Activated CD4-positive, alpha-beta T cell treated with anti-CD3 and anti-CD28 coated beads, Interleukin-2, amount 50 U/mL, for 24 hours (primary cell): ENCODE results near the gene C16orf74.
A peak's percentile ranks its signal among the peaks of the same experiment; 100 is the strongest.

ENCODE experiments used
- DNase-seq, 2 donors: peaks; one replicate each; pipeline ENCODE4 v3.0.0-alpha.2; 2020; ENCODE audit warnings: low read depth in 1 of 2, low spot score in 1 of 2

Gene C16orf74

DNA sequence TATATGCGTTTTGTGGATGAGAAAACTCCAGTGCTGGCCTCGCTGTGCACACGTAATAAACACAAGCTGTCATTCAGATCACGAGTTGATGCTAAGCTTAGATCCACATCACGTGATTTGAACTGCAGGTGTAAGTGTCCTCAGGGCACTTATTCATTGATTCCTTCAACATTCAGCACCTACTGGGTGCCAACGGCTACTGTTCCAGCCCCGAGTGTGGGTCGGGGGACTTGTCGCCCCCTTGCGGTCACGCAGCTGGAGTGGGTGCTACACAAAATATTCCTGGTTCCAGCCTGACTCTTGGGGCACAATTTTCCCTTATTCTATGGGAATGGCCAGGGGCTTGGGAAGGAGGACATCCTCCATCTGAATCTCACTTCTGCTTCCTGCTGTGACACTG lies 32.2 kb downstream of the C16orf74 start:
- no peak for DNase-seq

- no peak for DNase-seq
Measured at GRCh38 chr16:85718153-85718477, 32.8 kb downstream of the C16orf74 start.

- peak; percentile 24 to 54 for DNase-seq
Measured at GRCh38 chr16:85717393-85718152, 33.3 kb downstream of the C16orf74 start.

DNA sequence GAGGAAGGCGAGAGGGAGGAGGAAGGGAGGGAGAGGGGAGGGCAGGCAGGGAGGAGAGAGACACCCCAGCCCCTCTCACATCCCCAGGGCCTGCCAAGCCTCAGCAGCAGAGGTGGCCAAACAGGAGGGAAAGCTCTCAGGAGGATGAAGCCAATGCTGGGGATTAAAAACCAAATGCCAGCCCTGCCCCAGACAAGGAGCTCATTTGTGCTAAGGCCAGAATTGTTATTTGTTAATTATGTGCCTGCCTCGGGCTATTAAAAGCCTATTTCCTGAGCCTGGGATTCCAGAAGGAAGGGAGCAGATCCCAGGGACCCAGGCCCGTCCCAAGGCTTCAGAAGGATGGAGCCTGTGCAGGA lies 34.2 kb downstream of the C16orf74 start:
- DNase-seq, result no peak

- DNase-seq, result no peak
Measured at GRCh38 chr16:85716022-85716679, 34.7 kb downstream of the C16orf74 start.

- DNase-seq, result no peak
Measured at GRCh38 chr16:85715169-85716021, 35.5 kb downstream of the C16orf74 start.

GRCh38 chr16:85712801-85713200 lies 38.1 kb downstream of the C16orf74 start:
- DNase-seq, result no peak

GRCh38 chr16:85711982-85712587 lies 38.8 kb downstream of the C16orf74 start:
- DNase-seq, result no peak

DNA sequence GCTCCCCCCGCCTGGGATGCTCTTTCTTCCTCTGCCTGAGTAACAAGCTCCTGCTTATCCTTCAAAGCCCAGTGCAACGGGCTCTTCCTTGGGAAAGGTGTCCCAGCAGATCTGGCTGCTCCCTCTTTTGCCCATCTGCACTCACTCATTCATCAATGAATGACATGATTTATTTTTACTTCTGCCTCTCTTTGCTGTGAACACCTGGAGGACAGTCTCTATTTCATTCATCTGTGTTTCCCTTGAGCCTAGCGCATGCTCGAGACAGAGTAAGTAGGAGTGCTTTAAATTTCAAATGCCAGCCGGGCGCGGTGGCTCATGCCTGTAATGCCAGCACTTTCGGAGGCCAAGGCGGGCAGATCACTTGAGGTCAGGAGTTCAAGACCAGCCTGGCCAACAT lies 40.2 kb downstream of the C16orf74 start:
- no peak for DNase-seq

DNA sequence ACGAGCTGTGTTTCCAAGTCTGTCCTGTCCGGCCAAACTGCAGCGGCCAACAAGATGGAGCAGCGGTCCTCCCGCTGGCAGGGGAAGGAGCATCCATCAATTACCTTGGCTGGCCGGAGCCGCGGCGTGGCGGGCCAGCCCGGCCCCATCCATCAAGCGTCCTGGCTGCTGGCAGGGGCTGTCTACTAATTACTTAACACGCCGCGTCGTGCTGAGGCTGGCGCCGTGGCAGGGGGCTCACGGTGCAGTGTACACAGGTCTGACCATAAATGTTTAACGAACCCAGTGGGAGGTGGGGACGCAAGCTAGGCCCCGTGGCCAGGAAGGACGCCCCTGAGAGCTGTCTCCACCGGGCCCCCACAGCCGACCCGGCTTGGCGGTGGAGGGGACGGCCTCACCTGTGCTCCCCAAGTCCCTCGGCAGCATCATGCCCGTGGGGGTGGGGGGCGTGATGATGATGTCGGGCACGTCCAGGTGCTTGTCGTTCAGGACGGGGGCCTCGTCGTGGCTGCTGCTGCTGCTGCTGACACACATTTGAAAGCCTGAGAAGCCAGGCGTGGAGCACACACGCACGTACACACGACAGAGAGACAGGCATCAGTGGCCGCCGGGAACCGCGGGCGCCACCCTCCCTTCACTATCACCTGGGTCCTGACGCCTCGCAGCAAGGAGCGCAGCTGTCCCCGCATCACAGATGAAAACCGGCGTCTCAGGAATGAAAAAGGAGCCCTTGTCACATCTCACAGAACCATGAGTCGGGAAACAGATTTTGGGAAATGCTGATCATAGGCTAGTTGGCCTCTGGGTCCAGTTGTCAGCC lies 40.9 kb downstream of the C16orf74 start:
- DNase-seq, result no peak

DNA sequence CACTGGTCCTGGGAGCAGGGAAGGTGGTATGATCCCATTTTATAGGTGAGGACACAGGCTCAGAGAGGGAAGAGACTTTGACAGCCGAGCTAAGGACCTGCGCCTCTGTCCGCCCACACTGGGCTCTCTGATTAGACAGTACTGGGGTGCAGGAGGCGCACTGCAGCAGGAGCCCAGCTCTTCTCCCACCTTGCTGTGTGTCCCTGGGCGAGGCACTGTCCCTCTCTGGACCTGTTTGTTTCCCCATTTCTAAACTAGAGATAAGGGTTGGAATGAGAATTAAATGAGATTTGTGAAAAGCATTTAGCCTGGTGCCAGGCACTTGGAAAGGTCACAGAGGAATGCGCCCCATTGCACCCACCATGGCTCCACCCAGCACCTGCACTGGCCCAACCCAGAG lies 42.6 kb downstream of the C16orf74 start:
- no peak for DNase-seq

DNA sequence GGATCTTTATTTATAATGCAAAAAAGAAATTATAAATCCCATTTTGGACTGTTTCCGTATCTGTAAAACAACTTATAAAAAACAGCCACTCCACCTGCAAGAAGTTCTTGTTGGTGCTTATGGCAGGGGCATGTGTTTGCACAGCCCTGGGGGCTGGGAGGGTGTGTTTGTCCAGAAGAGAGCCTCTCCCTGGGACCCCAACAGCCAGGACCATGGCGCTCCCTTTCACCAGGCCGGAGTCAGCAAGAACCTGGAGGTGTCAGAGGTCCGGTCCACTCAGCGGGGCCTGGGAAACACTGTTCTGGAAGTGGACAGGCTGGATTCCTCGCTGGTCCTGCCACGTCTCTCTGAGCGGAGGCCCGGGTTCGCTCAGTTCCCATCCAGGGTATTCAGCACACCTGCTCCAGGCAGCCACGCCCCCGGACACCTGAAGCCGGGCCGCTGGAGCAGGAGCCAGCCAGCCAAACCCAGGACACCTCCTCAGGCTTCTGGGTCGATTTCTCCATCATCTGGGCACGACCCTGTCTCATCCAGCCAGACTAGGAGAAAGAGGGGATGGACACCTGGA lies 43.3 kb downstream of the C16orf74 start:
- no peak for DNase-seq

DNA sequence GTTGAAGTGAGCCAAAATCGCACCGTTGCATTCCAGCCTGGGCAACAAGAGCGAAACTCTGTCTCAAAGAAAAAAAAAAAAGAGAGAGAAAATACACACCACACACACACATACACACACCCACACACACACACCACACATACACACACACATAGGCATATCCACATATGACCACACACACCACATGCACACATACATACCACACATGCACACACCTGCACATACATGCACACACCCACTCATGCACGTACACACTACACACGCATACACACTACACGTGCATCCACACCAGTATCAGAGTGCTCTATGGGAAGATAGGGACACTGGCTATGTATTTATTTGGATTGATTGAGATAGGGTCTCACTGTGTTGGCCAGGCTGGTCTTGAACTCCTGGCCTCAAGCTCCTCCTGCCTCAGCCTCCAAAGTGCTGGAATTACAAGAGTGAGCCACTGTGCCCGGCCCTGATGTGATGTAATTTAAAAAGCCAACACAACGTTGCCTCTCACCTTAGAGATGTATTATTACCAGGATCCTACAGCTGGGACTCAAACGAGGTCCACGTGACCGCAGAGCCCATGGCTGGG lies 44.4 kb downstream of the C16orf74 start:
- DNase-seq, result no peak

DNA sequence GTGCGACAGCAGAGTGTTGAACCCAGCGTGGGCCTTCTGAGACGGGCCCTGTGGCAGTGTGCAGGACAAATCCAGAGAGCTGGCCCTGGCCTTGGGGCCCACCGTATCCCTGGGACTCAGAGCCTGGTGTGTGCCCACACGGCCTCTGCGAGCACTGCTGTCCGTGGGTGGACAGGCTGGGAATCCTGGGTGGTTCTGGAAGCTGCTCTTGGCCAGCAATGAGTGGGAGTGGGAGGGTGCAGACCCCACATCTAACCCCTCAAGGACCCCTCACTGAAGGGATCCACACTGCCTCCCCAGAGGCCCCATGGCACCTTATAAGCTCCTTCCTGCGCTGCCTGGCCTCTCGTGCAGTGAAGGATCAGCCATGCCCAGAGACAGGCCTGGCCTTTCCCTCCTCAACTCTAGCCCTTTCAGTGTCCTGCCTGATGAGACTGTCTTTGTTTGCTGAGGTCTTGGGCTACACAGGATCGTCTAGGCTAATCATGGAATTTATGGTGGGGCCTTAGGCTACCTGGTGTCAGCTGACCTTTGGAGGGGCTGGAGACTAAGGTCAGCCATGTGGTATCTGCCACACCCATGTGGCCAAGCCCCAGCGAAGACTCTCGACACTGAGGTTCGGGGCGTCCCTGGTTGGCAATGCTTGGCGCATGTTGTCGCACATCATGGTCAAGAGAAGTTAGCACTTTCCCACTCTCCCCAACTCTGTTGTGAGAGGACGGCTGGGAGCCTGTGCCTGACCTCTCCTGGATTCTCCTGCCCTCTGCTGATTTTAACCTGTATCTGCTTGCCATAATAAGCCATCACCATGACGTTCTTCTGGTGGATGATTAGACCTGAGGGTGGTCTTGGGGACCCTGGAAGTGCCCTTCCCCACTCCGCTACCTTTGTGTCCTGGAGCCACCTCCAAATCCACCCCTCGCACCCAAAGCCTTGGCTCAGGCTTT lies 45.7 kb downstream of the C16orf74 start:
- DNase-seq, result no peak

- no peak for DNase-seq
Measured at GRCh38 chr16:85704011-85704410, 46.9 kb downstream of the C16orf74 start.

GRCh38 chr16:85699628-85700027 lies 51.3 kb downstream of the C16orf74 start:
- no peak for DNase-seq

DNA sequence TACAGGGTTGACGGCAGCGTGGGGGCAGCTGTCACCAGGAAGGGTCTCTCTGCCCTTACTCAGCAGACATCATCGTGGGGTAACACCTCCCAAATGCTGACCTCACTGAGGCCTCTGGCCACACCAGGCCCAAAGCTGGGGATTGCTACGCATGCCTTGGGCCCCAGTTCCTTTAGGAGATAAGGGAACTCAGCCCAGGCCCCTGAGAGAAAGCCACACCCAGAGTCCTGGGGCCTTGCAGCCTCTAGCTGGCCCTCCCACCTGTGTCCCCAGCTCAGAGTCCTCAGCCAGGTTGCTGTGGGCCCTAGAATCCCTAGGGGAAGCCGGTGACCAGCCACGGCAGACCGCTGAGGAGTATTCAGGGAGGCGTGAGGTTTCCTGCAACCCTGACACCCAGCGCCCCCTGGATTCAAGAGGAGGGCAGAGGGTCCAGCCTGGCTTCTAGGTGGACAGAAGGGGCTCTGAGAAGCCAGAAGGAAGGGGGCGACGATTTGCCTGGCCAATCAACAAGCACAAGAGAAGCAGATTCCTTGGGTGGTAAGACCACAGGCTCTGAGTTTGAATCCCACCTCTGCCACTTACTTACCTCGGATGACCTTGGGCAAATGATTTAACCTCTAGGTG lies 51.8 kb downstream of the C16orf74 start:
- DNase-seq, result no peak

GRCh38 chr16:85698459-85698891 lies 52.4 kb downstream of the C16orf74 start:
- no peak for DNase-seq

DNA sequence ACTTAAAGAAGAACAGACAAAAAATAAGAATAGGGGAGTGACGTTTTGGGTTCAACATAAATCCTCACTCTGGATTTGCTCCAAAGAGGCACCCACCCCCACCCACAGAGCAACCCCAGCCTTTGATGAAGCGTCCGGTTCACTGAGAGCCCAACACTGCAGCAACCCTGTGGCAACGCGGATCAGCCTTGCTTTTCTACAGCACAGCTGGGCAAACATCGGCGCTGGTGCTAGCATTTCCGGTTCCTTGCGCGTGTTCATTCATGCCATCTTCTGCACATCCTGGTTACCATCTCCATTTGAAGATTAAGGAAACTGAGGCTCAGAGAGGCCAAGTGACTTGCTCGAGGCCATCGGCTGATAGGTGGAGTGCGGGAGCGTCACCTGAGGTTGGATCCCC lies 53.5 kb downstream of the C16orf74 start:
- no peak for DNase-seq
